ENCODE results near the gene MAB21L3.
A peak's percentile ranks its signal among the peaks of the same experiment; 100 is the strongest.

MAB21L3 gene

DNA sequence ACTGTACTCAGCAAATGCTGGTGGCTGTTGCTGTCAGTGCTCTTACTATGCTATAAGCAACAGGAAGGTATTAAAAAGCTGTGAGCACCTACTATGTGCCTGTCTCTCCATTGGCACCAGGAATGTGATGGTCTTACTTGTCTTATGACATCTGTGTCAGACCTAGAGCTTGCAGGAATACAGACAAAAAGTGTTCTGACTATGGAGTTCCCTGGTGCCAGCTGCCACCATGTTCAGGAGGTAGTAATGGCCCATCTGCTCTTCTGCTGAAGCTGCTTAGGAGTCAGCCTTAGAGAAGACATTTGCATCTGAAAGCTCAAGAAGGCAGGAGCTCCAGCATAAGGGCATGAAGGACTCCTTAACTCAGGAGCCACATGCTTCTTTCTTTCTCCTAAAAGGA, 52.3 kb downstream of the MAB21L3 start:
- Mint-ChIP-seq H3K9me3 (peaks cover 7 to 8% of the 10 kb centered on the region in 2 donors), H3K27ac (no peak overlapping the region), H3K4me3 (no peak overlapping the region), H3K27me3 (no peaks in the 10 kb centered on the region), H3K4me1 (peaks cover 19% of the 10 kb centered on the region)
- DNase-seq (no peak), ATAC-seq (no peak)

GRCh38 chr1:116164150-116164549, 53.0 kb downstream of the MAB21L3 start:
- H3K4me1 Mint-ChIP-seq, result peaks cover 26% of the 10 kb centered on the region
- no peak for DNase-seq
- no peak overlapping the region for H3K4me3 Mint-ChIP-seq

GRCh38 chr1:116164604-116165368, 53.6 kb downstream of the MAB21L3 start:
- Mint-ChIP-seq H3K27me3 (no peaks in the 10 kb centered on the region), H3K4me1 (peaks cover 28% of the 10 kb centered on the region), H3K27ac (no peak overlapping the region), H3K4me3 (no peak overlapping the region), H3K9me3 (no peaks in the 10 kb centered on the region)
- ATAC-seq, result no peak
- no peak for DNase-seq

More at GRCh38 chr1:116164150-116164549, 53.0 kb downstream of the MAB21L3 start:
- Mint-ChIP-seq H3K27ac (no peak overlapping the region), H3K27me3 (no peaks in the 10 kb centered on the region), H3K9me3 (peaks cover 1 to 2% of the 10 kb centered on the region in 2 donors)
- no peak for ATAC-seq

GRCh38 chr1:116165572-116165971, 54.4 kb downstream of the MAB21L3 start:
- Mint-ChIP-seq H3K4me3 (no peak overlapping the region), H3K27ac (no peak overlapping the region)

GRCh38 chr1:116166011-116166571, 54.9 kb downstream of the MAB21L3 start:
- no peak overlapping the region for H3K27ac Mint-ChIP-seq
- no peaks in the 10 kb centered on the region for H3K9me3 Mint-ChIP-seq
- H3K4me3 Mint-ChIP-seq, result no peak overlapping the region
- no peak for ATAC-seq
- H3K4me1 Mint-ChIP-seq, result peaks cover 28% of the 10 kb centered on the region
- DNase-seq, result no peak
- no peaks in the 10 kb centered on the region for H3K27me3 Mint-ChIP-seq

More at GRCh38 chr1:116165572-116165971, 54.4 kb downstream of the MAB21L3 start:
- DNase-seq, result no peak
- no peaks in the 10 kb centered on the region for H3K27me3 Mint-ChIP-seq
- no peaks in the 10 kb centered on the region for H3K9me3 Mint-ChIP-seq
- peaks cover 28% of the 10 kb centered on the region for H3K4me1 Mint-ChIP-seq
- ATAC-seq, result no peak

GRCh38 chr1:116166655-116167054, 55.5 kb downstream of the MAB21L3 start:
- DNase-seq (no peak), ATAC-seq (no peak)
- no peaks in the 10 kb centered on the region for H3K27me3 Mint-ChIP-seq
- no peak overlapping the region for H3K4me3 Mint-ChIP-seq
- H3K27ac Mint-ChIP-seq, result no peak overlapping the region
- H3K9me3 Mint-ChIP-seq, result no peaks in the 10 kb centered on the region
- H3K4me1 Mint-ChIP-seq, result peaks cover 28% of the 10 kb centered on the region

DNA sequence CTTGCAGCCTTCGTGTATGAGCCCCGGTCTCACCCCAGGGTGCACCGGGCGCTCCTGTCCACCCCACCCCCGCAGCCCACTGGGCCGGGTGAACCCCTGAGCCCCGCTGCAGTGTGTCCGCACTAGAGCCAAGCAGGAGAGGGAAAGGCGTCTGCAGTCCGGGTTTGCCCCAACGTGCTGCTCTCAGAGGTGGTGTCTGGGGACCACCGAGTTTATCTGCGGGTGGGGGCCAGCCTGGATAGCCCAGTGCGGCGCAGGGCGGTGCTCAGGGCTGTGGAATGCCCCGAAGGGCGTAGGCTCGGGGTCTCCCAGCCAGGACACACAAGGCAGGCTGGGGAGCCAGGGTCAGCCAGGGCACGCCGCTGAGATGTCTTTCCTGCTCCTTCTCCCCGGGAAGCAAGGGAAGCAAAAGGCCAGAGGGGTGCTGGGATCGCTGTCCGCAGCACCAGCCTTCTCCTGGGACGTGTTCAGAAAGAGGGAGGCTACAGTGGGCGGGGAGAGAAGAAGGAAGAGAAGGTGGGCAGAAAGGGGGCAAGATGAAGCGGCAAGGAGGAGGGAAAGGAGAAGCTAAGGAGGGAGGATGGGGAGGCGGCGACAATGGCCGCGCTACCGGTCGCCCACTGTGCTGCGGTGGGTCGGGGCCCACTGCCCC, 56.6 kb downstream of the MAB21L3 start:
- Mint-ChIP-seq H3K27ac (peak overlapping the region; percentile 94 to 99), H3K27me3 (no peaks in the 10 kb centered on the region), H3K4me1 (peaks cover 28% of the 10 kb centered on the region), H3K9me3 (no peaks in the 10 kb centered on the region), H3K4me3 (peak overlapping the region; percentile 79 to 91)
- ATAC-seq (peak; percentile 24), DNase-seq (no peak)

DNA sequence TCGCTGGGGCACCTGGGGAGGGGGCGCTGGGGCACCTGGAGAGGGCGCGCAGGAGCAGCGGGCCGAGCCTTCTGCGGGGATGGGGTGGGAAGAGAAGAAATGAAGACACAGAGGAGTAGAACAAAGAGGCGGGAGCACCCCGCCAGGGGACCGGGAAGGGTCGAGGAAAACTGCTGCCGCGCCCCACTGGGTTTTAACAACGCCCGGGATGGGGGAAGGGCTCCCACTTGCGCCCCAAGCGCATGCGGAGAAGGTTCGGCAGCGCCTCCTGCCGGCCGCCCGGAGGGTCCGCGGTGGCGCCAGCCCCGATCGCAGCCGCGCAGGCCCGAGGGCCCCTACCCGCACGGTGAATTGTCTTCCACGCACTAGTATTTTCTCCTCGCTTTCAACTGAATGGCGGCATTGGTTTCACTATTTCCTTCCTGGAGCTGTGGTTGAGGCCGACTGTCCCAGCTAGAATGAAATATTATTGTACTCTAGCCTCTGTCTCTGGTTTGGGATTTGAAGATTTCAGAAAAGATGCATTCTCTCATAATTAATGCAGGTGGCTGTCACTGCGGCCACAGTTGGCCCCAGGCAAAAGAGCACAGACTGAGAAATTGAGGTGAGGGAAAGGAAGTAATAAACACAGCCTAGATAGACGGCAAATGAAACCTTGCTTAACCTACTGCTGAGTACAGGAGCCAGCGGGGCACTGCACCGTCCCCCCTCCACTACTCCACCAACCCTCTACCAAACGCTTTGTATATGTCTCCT, 57.3 kb downstream of the MAB21L3 start:
- Mint-ChIP-seq H3K27me3 (no peaks in the 10 kb centered on the region), H3K4me1 (peaks cover 28% of the 10 kb centered on the region), H3K27ac (peak overlapping the region; percentile 94 to 99), H3K4me3 (peak overlapping the region; percentile 79 to 91), H3K9me3 (no peaks in the 10 kb centered on the region)
- ATAC-seq, result peak; percentile 94
- DNase-seq, result peak; percentile 81

DNA sequence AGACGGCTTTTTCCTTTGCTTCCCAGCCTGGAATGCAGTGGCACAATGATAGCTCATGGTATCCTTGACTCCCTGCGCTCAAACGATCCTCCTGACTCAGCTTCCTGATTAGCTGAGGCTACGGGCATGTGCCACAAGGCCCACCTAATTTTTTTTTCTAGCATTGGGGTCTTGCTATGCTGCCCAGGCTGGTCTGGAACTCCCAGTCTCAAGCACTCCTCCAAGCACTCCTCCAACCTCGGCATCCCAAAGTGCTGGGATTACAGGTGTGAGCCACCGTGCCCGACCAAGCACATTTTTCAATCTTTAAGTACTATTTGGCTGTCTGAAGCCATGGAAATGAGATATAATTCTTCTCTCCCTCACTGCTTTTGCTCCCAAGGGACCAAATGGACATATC, 58.7 kb downstream of the MAB21L3 start:
- Mint-ChIP-seq H3K4me3 (no peak overlapping the region), H3K27me3 (no peaks in the 10 kb centered on the region), H3K4me1 (peaks cover 24% of the 10 kb centered on the region), H3K27ac (peak overlapping the region in 1 of 2 donors; percentile 50), H3K9me3 (no peaks in the 10 kb centered on the region)
- no peak for ATAC-seq
- DNase-seq, result no peak

DNA sequence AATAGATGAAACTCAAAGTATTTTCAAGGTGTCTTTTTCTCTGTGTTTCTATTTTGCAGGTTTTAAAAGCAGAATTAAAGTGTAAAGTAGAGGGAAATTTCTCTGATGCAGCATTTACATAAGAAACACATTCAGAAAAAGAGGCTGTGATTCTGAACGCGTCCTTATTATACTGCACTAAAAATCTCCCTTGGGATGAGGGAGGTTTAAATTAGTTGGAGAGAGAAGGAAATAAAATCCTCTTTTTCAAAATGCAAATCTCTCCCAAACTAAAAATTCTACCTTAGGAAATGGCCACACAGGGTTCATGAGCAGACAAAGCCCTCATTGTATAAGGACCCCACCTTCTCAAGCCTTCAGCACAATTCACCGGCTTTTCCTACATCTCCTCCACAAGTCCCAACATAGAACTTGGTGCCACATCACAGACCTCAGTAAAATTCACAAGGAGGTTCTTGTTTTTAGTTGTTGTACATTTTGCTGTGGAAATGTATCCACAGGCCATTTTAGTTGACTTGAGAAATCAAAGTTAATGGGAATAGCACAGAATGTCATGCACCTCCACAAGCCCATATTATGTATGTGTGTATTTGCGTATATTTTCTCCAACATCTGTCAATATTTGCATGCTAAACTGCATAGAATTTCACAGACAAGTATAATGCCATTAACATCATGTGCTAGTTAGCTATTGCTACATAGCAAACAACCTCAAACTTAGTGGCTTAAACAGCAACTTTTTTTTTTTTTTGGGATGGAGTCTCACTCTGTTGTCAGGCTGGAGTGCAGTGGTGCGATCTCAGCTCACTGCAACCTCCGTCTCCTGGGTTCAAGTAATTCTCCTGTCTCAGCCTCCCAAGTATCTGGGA, 59.8 kb downstream of the MAB21L3 start:
- H3K4me1 Mint-ChIP-seq, result peaks cover 24% of the 10 kb centered on the region
- H3K27ac Mint-ChIP-seq, result no peak overlapping the region
- DNase-seq, result no peak
- no peak overlapping the region for H3K4me3 Mint-ChIP-seq
- H3K27me3 Mint-ChIP-seq, result no peaks in the 10 kb centered on the region
- ATAC-seq, result no peak
- H3K9me3 Mint-ChIP-seq, result no peaks in the 10 kb centered on the region

- no peak for ATAC-seq
- Mint-ChIP-seq H3K4me1 (peaks cover 16% of the 10 kb centered on the region), H3K4me3 (no peak overlapping the region)
Measured at GRCh38 chr1:116172666-116173065, 61.5 kb downstream of the MAB21L3 start.

DNA sequence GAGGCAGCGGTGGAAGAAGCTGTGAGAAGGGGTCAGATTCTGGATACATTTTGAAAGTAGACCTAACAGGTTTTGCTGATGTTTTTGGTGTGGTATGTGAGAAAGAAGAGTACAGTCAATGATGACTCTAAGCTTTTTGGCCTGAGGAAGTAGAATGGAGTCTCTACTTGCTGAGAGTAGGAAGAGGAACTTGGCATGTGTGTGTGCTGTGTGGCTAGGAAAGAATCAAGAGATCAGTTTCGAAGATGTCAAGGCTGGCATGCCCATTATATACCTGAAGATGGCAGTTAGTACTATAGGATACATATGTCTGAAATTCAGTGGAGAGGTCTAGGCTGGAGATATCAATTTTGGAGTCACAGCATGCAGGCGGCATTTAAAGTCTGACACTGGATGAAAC, 64.4 kb downstream of the MAB21L3 start:
- no peak for ATAC-seq
- H3K9me3 Mint-ChIP-seq, result no peaks in the 10 kb centered on the region
- H3K4me3 Mint-ChIP-seq, result no peak overlapping the region
- DNase-seq, result no peak
- H3K4me1 Mint-ChIP-seq, result peaks cover 4% of the 10 kb centered on the region
- H3K27ac Mint-ChIP-seq, result no peak overlapping the region
- no peaks in the 10 kb centered on the region for H3K27me3 Mint-ChIP-seq

More at GRCh38 chr1:116172666-116173065, 61.5 kb downstream of the MAB21L3 start:
- Mint-ChIP-seq H3K9me3 (no peaks in the 10 kb centered on the region), H3K27me3 (no peaks in the 10 kb centered on the region), H3K27ac (no peak overlapping the region)
- DNase-seq, result no peak

DNA sequence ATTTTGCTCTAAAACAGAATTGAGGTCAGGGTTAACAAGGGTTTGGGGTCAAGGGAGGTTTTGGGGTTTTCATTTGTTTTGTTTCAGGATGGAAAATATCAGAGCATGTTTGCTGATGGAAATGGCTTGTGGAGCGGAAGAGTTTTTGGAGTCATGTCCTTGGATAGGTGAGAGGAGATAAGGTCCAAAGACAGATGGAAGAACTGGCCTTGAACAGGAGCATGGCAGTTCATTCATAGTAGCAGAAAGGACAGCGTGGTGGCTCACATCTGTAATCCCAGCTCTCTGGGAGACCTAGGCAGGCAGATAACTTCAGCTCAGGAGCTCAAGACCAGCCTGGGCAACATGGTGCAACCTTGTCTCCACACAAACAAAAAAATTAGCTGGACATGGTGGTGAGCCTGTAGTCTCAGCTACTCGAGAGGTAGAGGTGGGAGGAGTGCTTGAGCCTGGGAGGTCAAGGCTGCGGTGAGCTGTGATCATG, 65.1 kb downstream of the MAB21L3 start:
- H3K4me1 Mint-ChIP-seq, result peaks cover 4% of the 10 kb centered on the region
- no peaks in the 10 kb centered on the region for H3K27me3 Mint-ChIP-seq
- no peaks in the 10 kb centered on the region for H3K9me3 Mint-ChIP-seq
- no peak for DNase-seq
- no peak overlapping the region for H3K27ac Mint-ChIP-seq
- no peak for ATAC-seq
- no peak overlapping the region for H3K4me3 Mint-ChIP-seq

GRCh38 chr1:116177861-116178260, 66.7 kb downstream of the MAB21L3 start:
- Mint-ChIP-seq H3K4me1 (peaks cover 4% of the 10 kb centered on the region), H3K4me3 (no peak overlapping the region), H3K9me3 (no peaks in the 10 kb centered on the region), H3K27me3 (peaks cover 6% of the 10 kb centered on the region), H3K27ac (no peak overlapping the region)
- ATAC-seq (no peak), DNase-seq (no peak)

- no peaks in the 10 kb centered on the region for H3K9me3 Mint-ChIP-seq
- no peak for DNase-seq
- peaks cover 4% of the 10 kb centered on the region for H3K4me1 Mint-ChIP-seq
- H3K27me3 Mint-ChIP-seq, result peaks cover 8% of the 10 kb centered on the region
- no peak overlapping the region for H3K27ac Mint-ChIP-seq
- H3K4me3 Mint-ChIP-seq, result no peak overlapping the region
- no peak for ATAC-seq
Measured at GRCh38 chr1:116178837-116179236, 67.6 kb downstream of the MAB21L3 start.
